HG02642 (cell line): ENCODE results near the gene ANKRD29.

ENCODE experiments used
- ATAC-seq: cut with Tn5 transposase; IDR thresholded peaks from one replicate; pipeline ENCODE4 v1.9.1; 2021; ENCODE audit warnings: mild to moderate bottlenecking; ENCODE audit not compliant: unreplicated experiment, poor library complexity

ANKRD29 gene

GRCh38 chr18:23662309-23663263 lies at the start of gene ANKRD29:
ANKRD29 (minus strand) TSS chr18:23662911; CDS start chr18:23662730, 181 bp downstream.
- ATAC-seq: peak; percentile 43

- ATAC-seq: no peak
Measured at GRCh38 chr18:23712445-23712844, 49.7 kb upstream of the ANKRD29 start.

- no peak for ATAC-seq
Measured at GRCh38 chr18:23711426-23711825, 48.7 kb upstream of the ANKRD29 start.

GRCh38 chr18:23710946-23711345 lies 48.2 kb upstream of the ANKRD29 start:
- no peak for ATAC-seq

DNA sequence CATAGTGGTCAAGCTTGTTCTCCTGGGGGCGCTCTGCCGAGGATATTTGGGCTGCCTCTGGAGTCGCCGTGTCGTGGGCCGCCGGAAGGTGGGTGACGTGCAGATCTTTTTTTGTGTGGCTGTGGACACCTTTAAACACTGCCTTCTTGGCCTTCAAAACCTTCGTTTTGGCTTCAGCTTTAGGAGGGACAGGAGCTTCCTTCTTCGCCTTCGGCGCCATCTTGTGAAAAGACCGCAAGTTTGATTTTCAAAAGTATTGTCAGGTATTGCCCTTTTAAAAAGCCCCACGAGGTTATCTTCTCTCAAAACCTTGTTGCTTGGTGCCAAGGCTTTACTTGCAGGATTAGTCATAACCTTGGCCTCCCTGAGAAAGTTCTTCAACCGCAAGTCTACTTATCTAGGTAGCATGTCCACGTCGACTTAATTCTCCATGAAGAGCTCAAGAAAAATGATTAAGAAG lies 47.4 kb upstream of the ANKRD29 start:
- ATAC-seq: no peak

DNA sequence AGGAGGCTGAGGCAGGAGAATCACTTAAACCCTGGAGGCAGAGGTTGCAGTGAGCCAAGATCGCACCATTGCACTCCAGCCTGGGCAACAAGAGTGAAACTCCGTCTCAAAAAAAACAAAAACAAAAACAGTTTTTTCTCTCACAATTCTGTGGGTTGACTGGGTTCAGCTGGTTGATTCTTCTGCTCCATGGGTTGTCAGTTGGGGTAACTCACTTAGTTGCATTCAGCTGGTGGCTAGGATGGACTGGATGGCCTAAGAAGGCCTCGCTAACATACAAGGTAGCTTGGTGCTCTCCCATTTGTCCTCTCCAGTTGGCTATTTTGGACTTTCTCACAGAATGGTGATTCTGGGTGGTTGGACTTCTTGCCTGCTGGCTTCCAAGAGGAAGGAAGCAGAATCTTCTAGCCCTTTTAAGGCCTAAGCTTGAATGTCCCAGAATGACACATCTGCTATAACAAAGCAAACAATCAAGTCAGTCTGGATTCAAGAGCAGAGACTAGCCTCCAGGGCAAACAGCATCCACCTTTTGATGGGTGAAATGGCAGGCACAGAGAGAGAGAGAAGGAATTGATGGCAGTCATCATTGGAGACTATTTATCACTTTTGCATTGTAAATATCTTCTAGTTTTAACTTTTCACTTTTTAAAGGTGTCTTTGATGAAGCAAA lies 44.4 kb upstream of the ANKRD29 start:
- ATAC-seq: no peak

GRCh38 chr18:23704806-23705205 lies 42.1 kb upstream of the ANKRD29 start:
- ATAC-seq: no peak

- no peak for ATAC-seq
Measured at GRCh38 chr18:23703987-23704384, 41.3 kb upstream of the ANKRD29 start.

GRCh38 chr18:23703057-23703986 lies 40.6 kb upstream of the ANKRD29 start:
- ATAC-seq: no peak

- no peak for ATAC-seq
Measured at GRCh38 chr18:23702606-23703005, 39.9 kb upstream of the ANKRD29 start.

DNA sequence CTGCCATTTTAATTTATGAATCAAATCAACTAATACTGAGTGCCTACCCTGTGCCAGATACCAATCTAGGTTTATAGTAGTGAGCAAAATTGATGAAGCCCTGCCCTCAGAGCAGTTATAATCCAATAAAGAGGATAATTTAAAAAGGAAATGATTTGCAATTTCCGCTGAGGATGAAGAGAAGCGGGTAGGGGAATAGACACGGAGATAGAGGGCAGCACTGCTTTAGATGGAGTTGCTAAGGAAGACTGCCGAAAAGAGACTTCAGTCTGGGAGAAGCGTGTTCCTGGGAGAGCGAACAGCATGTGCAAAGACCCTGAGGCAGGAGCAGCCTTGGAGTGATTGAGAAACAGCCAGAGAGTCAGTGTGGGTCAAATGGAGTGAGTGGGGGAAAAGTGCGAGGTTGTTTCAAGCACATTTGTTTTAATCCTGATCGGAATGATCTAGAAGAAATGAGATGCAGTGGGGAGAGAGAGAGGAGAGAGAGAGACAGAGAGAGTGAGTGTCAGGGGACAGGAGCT lies 38.9 kb upstream of the ANKRD29 start:
- ATAC-seq: no peak

- ATAC-seq: no peak
Measured at GRCh38 chr18:23701017-23701416, 38.3 kb upstream of the ANKRD29 start.

- ATAC-seq: no peak
Measured at GRCh38 chr18:23694637-23695430, 32.1 kb upstream of the ANKRD29 start.

DNA sequence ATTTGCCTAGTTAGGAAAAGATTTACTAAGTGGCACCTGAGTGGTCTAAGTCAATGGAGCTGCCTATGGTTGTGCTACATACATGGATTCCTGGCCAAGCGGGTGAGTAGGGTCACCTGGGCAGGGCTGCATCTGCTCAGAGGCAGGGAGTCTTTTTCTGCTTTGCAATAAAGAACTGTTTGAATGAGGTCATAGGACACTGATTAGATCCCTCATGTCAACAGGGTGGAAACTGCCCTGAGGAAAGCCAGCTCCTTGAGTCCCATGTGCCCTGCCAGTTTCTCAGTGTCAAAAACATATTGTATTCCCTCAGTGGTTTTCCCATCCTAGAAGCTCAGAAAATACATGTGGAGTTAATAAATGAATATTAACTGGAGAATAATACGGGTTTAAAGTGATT lies 31.1 kb upstream of the ANKRD29 start:
- ATAC-seq: no peak

- ATAC-seq: no peak
Measured at GRCh38 chr18:23690505-23691068, 27.9 kb upstream of the ANKRD29 start.

DNA sequence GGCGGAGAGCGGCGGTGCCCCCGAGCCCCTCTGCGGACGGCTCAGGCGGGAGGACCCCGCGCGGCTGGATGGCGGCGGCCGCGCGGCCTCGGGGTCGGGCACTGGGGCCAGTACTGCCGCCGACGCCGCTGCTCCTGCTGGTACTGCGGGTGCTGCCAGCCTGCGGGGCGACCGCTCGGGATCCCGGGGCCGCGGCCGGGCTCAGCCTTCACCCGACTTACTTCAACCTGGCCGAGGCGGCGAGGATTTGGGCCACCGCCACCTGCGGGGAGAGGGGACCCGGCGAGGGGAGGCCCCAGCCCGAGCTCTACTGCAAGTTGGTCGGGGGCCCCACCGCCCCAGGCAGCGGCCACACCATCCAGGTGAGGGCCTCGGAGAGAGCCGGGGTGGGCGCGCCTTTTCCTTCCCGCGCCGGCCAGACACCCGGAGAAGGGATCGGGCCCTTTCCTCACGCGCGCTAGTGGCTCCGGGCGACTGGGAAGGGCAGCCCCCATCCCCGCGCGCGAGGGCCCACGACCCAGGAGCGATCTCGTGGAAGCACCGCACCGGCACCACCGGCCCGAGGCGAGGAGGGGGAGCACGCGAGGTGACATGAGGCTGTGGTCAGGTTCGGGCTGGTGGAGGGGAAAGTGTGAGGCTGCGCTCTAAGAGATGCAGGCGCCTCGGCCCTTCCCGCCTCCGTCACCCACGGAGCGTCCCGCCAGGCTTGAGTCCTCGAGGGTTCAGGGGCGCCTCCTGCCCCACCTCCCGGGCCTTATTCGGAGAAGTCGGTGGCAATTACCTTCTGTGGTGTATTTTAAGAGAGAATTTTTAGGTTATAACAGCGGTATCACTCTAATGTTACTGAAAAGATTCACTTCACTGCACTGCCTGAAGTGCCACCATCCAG lies 27.1 kb upstream of the ANKRD29 start:
- peak; percentile 27 for ATAC-seq

- ATAC-seq: peak; percentile 63
Measured at GRCh38 chr18:23689031-23689615, 26.4 kb upstream of the ANKRD29 start, which contains the start of gene LAMA3. LAMA3 (plus strand) TSS chr18:23689453; CDS start chr18:23689684, 231 bp downstream.
